Activated T-cell treated with anti-CD3 and anti-CD28 coated beads for 4 hours (primary cell): ENCODE measurements around the gene CIAO1.
"Not testable (repeated sequence)": the region's sequence is repeated elsewhere in the genome, so short reads cannot be mapped to it uniquely, and the experiment has no call there.

Experiments used
- DNase-seq: peaks from one replicate; pipeline ENCODE4 v3.0.0-alpha.2; 2020

CIAO1 gene

DNA sequence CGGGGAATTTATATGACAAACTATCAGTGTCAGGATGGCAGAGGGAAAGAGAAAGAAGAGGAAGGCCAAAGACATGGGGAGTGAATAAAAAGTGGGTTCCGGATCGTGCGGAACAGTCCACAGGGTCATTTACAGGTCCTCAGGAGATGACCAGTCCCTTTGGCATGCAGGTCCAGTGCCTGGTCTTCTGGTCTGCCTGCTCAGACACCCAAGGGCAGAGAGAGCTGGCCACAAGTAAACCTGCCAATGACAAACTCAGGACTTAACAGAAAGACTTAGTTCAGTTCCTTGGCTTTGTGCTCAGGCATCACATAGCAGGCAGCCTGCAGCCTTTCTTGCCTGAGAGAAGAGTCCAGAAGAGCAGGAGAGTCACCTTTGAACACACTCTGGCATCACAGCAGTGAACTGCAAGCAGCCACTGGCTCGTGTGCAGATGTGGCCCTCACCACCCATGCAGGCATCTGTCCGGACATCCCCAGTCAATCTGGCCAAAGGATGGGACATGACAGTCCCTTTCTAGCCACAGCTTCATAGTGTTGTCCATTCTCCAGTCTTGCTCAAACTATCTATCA is 14.2 kb upstream of the CIAO1 start:
- no peak for DNase-seq

DNA sequence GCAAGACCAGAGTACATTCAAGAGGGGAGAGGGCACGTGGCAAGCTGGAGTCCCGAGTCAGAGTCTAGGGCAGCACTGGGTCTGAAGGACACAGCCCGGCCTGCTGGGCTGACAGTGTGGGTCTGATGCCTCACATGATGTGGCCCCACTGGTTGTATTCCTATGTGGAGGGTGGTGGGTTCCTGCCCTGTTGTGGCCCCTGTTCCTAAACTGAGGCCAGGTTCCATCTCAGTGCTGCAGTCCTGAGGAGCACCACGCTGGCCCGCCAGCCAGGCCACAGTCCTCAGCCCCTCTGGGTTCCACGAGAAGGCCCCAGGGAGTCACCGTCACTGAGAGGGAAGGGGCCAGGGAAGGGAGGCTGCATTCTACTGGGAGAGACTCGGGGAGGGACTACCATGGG is 13.5 kb upstream of the CIAO1 start:
- no peak for DNase-seq

DNA sequence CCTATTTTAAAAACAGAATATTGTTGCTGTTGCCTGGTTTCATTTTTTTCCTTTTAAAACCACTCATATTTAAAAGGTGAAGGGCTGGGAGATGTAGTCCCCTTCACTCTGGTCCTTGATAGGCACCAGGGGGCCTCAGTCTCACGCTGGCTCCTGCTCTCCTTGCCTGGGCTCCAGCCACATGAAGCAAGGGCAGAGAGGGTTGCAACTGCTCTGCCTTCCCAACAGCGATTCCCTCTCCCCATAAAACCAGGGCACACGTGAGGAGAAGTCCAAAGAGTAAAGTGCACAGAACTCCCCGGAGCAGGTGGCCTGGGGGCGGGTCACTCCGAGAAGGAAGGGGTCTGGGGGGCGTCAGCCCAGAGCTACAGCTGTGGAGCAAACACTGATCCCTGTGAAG is 13.0 kb upstream of the CIAO1 start:
- no peak for DNase-seq

- no peak for DNase-seq
These were observed 11.5 kb upstream of the CIAO1 start for GRCh38 chr2:96254571-96254970.

DNA sequence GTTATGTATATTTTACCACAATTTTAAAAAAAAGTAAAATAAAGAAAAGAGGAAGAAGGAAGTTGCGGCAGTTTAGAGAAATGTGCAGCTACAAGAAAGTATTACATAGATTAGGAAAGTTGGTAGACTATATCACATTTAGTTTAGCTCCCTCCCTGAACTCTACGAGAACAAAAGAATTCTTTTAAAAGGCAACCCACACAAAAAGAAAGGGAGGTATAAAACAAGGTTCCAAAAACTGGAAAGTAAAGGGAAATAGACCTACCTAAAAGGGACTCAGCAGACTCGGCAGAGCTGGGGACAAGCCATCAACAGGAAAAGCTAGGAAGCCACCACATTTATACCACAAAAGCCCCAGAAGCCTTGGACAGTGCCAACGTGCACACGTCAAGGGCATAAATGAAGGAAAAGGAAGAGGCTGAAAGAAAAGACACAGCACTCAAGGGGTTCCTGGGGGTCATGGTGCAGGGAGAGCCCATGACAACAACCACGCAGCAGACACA is 9.4 kb upstream of the CIAO1 start:
- DNase-seq: no peak

GRCh38 chr2:96257744-96258143 is 8.3 kb upstream of the CIAO1 start:
- not testable (repeated sequence) for DNase-seq

DNA sequence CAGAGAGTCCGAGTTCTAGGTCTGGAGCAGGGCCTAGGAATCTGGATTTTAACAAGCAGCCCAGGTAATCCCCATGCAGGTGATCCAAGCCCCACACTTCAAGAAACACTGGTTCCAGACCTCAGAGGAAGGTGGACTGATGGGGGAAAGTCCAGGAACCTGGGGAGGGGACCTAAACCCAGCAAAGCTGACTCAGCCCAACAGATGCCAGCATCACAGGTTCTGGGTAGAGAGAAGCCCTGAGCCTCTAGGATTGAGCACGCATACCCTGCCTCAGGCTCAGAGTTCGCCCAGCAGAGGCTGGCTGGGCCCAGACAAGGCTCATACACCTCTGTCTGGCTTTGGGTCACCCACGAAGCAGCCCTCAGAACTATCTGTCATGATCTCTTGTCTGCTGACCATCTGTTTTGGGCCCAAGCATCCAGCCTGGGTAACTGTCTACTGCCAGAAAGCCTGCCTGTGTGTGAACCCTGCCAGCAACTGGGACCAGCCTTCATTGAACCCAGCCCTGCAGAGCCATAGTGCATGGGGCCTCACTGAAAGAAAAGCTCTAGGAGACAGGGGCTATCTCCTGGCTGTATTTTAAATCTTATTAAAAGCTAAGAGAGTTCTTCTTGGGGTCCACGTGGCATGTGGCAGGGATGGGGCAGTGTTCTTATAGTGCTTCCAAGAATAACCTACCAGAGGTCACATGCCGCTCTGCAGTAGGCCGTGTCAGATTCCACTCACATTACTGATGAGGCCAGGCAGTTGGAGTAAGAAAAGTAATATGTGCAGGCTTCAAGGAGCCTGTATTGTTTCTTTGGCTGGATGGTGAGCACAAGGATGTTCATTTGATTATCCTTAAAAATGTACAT is 7.6 kb upstream of the CIAO1 start:
- no peak for DNase-seq

GRCh38 chr2:96259497-96259921 is 6.5 kb upstream of the CIAO1 start:
- DNase-seq: no peak

DNA sequence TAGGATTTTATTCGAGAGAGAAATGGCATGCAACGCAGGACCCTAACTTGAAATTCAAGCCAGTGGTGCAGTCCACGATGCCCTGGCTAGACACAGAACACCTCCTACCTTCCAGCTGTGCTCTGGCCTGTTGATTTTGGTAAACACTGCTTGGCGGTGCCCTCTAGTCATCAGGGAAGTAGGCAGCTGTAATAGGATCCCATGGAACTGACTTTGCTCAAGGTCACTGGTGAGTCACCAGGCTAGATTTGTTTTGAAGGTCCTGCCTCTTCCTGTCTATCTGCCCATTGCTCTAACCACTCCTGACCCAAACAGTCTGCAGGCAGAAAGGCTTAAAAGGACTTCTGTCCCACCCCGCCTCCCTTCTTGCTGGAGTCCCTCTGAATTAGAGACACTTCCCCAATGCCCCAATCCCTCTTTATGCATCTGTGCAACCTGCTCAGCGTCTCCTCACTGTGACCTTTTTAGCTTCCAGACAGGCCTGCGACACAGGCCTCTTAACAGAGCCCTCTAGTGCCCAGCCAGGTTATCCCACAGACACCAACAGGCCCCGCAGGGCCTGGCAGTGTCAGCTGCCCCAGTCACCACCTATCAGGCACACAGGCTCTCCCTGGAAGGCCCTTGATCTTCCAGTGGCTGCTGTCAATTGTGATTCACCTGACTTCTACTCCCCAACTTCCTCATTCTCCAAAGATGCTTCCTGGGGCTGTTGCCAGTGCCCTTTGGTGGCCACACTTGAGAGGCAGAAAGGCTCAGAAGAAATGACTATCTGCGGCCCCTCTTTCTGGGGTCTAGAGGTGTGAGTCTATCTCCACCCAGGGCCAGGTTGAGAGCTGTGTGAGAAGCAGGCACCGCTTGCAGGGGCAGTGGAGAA is 5.4 kb upstream of the CIAO1 start:
- no peak for DNase-seq

GRCh38 chr2:96261328-96262003 is 4.6 kb upstream of the CIAO1 start:
- DNase-seq: no peak

DNA sequence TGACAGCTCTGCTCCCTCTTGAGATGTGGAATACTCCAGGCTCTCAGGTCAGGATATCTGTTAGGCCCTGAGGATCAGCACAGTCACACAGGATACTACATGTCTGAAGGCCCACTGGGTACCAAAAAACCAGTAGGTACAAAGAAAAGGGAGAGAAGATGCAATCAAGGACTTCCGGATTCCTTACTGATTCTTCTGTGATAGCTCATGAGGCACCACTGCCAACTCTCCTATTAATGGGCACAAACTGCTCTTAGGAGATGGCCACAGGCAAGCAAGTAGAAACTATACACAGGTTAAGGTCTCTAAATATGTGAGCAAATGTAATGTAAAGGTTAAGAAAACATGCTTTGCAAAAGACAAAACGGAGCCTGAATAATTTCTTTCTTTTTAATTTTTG is 3.7 kb upstream of the CIAO1 start:
- DNase-seq: no peak

- DNase-seq: no peak
These were observed 1.9 kb upstream of the CIAO1 start for GRCh38 chr2:96264086-96264485.

DNA sequence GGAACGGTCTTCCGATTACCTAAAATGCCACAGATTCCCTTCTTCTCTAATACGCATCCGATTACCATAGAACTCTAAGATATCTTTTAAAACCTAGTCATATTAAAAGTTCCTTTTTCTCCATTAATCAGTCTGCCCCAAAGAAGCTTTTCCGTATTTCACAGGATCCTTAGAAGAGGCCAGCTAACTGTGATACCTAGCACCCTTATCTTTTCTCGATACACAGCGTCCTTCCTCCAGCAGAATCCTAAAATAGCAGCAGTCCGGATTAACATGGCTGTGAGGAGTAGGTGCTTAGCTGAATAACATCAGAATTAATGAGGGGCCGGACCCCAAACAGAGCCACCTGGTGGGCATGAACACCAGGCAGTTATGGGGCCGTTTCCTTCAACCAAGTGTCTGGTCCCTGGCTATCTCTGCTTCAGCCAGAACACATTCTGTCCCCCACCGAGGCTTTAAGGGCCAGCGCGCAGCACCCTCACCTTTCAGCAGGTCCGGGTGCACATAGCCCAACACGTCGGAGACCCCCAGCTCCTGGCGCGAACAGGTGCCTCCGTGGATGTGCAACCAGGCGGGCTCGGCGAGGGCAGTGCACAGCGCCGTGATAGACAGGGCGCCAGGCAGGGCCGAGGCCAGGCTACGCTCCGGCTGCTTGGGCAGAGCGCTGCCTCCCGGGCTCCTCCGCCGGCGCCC is 1.2 kb upstream of the CIAO1 start:
- DNase-seq: no peak

- no peak for DNase-seq
These were observed 631 bp upstream of the CIAO1 start for GRCh38 chr2:96265349-96265839.

- peak; percentile 15 for DNase-seq
These were observed 1.3 kb downstream of the CIAO1 start for GRCh38 chr2:96267159-96267971.

- DNase-seq: no peak
These were observed 6.0 kb downstream of the CIAO1 start for GRCh38 chr2:96271995-96272394.

DNA sequence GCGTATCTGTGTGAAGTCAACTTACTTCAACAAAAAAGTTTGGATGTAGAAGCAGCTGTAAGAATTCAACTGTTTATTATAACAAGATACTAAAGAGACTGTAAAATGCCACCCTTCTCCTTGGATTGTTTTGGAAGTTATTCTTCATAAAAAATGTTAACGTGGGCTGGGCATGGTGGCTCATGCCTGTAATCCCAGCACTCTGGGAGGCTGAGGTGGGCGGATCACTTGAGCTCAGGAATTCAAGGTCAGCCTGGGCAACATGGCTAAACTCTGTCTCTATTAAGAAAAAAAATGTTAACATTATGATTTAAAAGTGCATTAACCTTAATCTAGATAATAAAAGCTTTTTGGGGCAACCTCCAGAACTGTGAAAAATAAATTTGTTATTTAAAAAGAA is 7.7 kb downstream of the CIAO1 start:
- no peak for DNase-seq

- no peak for DNase-seq
These were observed 8.5 kb downstream of the CIAO1 start for GRCh38 chr2:96274355-96275056.

GRCh38 chr2:96276787-96277499 is 10.9 kb downstream of the CIAO1 start:
- DNase-seq: no peak
